HCT116 (cell line): ENCODE measurements around the gene RPL31. TPM values are rescaled to one million over a fixed set of nuclear protein-coding genes. Genes with fewer than 3 reads are reported as not detected.

ENCODE experiments used
- ATAC-seq: fragments of 200-7000 bp; cut with Tn5 transposase; 2 replicates; pipeline ENCODE4 v1.9.1; 2020; ENCODE audit warnings: mild to moderate bottlenecking, moderate library complexity
- BruUV-seq: library from RNA; stranded (reverse); fragments of 400-500 nt; replicated peaks from 2 replicates; lab custom pipeline; 2021; lab: Mats Ljungman, UMichigan
- CTCF ChIA-PET: fragments of 300-600 bp; sonication (Branson Sonifier 250); formaldehyde crosslinking; loops from one replicate; lab custom pipeline; 2021; ENCODE audit warnings: antibody characterized with exemption; lab: Charles Lee
- POLR2A ChIA-PET: fragments of 300-600, 350-600 bp; sonication (Branson Sonifier 250); formaldehyde crosslinking; loops from one replicate; lab custom pipeline; 2021; ENCODE audit warnings: antibody characterized with exemption; lab: Charles Lee
- RAD21 ChIA-PET, 2 experiments: fragments of 300-600 bp; sonication (Branson Sonifier 250); formaldehyde crosslinking; loops; one replicate each; lab custom pipeline; 2023; ENCODE audit warnings: low total read pairs in 2 of 2; ENCODE audit not compliant: uncharacterized antibody in 2 of 2, unreplicated experiment in 2 of 2, low non-redundant PET in 1 of 2; lab: Charles Lee
- DNase-seq: peaks from one replicate; pipeline ENCODE4 v3.0.0-alpha.2; 2010; ENCODE audit warnings: low read depth, low spot score
- H2AFZ ChIP-seq: fragments of 200-600 bp; shearing (Covaris generic), sonication (generic); 2 replicates; pipeline ENCODE4 v1.6.1; 2017; ENCODE audit warnings: low read depth, mixed run types, mixed read lengths, antibody characterized with exemption, low read length; ENCODE audit not compliant: poor library complexity, severe bottlenecking
- H3K27ac ChIP-seq: 2 replicates; pipeline ENCODE4 v1.5.1; 2012; ENCODE audit warnings: low read depth, low read length
- H3K27me3 ChIP-seq: fragments of 200-600 bp; sonication (generic); 2 replicates; pipeline ENCODE4 v1.6.1; 2016; ENCODE audit warnings: mixed run types, low read length, mixed read lengths; ENCODE audit not compliant: insufficient read depth
- H3K36me3 ChIP-seq, 2 experiments: fragments of 200-500 bp in 1 of 2; fragments of 200-600 bp in 1 of 2; sonication (Bioruptor generic) in 1 of 2; sonication (generic) in 1 of 2; 2 replicates each; pipeline versions ENCODE4 v1.5.1 to v1.6.1; 2014 to 2016; ENCODE audit warnings: low read length in 2 of 2, inconsistent platforms in 1 of 2, mixed read lengths in 1 of 2, mixed run types in 1 of 2; ENCODE audit not compliant: insufficient read depth in 2 of 2, control insufficient read depth in 1 of 2
- H3K4me1 ChIP-seq, 2 experiments: fragments of 200-600 bp in 1 of 2; sonication (generic) in 1 of 2; 2 replicates each; pipeline versions ENCODE4 v1.5.1 to v1.6.1; 2012 to 2017; ENCODE audit warnings: low read length in 2 of 2, inconsistent platforms in 1 of 2, mild to moderate bottlenecking in 1 of 2, mixed read lengths in 1 of 2, mixed run types in 1 of 2, moderate library complexity in 1 of 2; ENCODE audit not compliant: insufficient read depth in 2 of 2, control insufficient read depth in 1 of 2
- H3K4me2 ChIP-seq: fragments of 200-600 bp; sonication (generic); 2 replicates; pipeline ENCODE4 v1.6.1; 2017; ENCODE audit warnings: mixed run types, low read length, mixed read lengths
- H3K4me3 ChIP-seq, 2 experiments: fragments of 200-600 bp in 1 of 2; sonication (generic) in 1 of 2; replicated peaks in 1 of 2; 2 replicates each; pipeline ENCODE4 v1.5.1; 2011 to 2016; ENCODE audit warnings: low read length in 2 of 2, control low read depth in 1 of 2, low read depth in 1 of 2, mild to moderate bottlenecking in 1 of 2, mixed read lengths in 1 of 2, mixed run types in 1 of 2
- H3K79me2 ChIP-seq: fragments of 200-600 bp; sonication (generic); 2 replicates; pipeline ENCODE4 v1.6.1; 2017; ENCODE audit warnings: mild to moderate bottlenecking, mixed run types, low read length, moderate library complexity, mixed read lengths; ENCODE audit not compliant: insufficient read depth
- H3K9ac ChIP-seq: fragments of 200-600 bp; sonication (generic); 2 replicates; pipeline ENCODE4 v1.6.1; 2016; ENCODE audit warnings: low read length, mixed read lengths
- H3K9me2 ChIP-seq: fragments of 200-600 bp; sonication (generic), shearing (Covaris generic); 2 replicates; pipeline ENCODE4 v1.6.1; 2017; ENCODE audit warnings: mixed run types, mild to moderate bottlenecking, moderate library complexity; ENCODE audit not compliant: insufficient read depth
- H3K9me3 ChIP-seq, 2 experiments: fragments of 200-500 bp in 1 of 2; fragments of 200-600 bp in 1 of 2; sonication (Bioruptor generic) in 1 of 2; sonication (generic) in 1 of 2; 2 replicates each; pipeline ENCODE4 v1.6.1; 2014 to 2017; ENCODE audit warnings: low read length in 2 of 2, mixed read lengths in 2 of 2, inconsistent platforms in 1 of 2, low read depth in 1 of 2, mild to moderate bottlenecking in 1 of 2, mixed run types in 1 of 2, moderate library complexity in 1 of 2; ENCODE audit not compliant: control insufficient read depth in 1 of 2, insufficient read depth in 1 of 2
- H4K20me1 ChIP-seq: fragments of 200-600 bp; sonication (generic), shearing (Covaris generic); 2 replicates; pipeline ENCODE4 v1.6.1; 2017; ENCODE audit warnings: mixed run types, mild to moderate bottlenecking, moderate library complexity; ENCODE audit not compliant: insufficient read depth
- ATF3 ChIP-seq: IDR thresholded peaks from 2 replicates; pipeline ENCODE4 v1.6.1; 2012
- CBX3 ChIP-seq: IDR thresholded peaks from 2 replicates; pipeline ENCODE4 v1.6.1; 2012; ENCODE audit warnings: low read depth
- CEBPB ChIP-seq: IDR thresholded peaks from 2 replicates; pipeline ENCODE4 v1.6.1; 2012; ENCODE audit warnings: low read depth
- ELF1 ChIP-seq: IDR thresholded peaks from 2 replicates; pipeline ENCODE4 v1.6.1; 2012; ENCODE audit warnings: low read depth, borderline replicate concordance
- EZH2 ChIP-seq: fragments of 200-600 bp; sonication (generic); IDR thresholded peaks from 2 replicates; pipeline ENCODE4 v1.6.1; 2017; ENCODE audit warnings: antibody characterized with exemption, mixed run types
- EZH2phosphoT487 ChIP-seq: fragments of 200-600 bp; IDR thresholded peaks from 2 replicates; pipeline ENCODE4 v1.6.1; 2018; ENCODE audit warnings: antibody characterized with exemption, borderline replicate concordance
- JUND ChIP-seq: IDR thresholded peaks from 2 replicates; pipeline ENCODE4 v1.6.1; 2012
- MAX ChIP-seq: IDR thresholded peaks from 2 replicates; pipeline ENCODE4 v1.6.1; 2012
- POLR2A ChIP-seq: IDR thresholded peaks from 2 replicates; pipeline ENCODE4 v1.7.0; 2011; ENCODE audit warnings: borderline replicate concordance; ENCODE audit not compliant: insufficient read depth, insufficient read length; ENCODE audit errors: extremely low read depth
- POLR2AphosphoS5 ChIP-seq: IDR thresholded peaks from 2 replicates; pipeline ENCODE4 v1.6.1; 2011; ENCODE audit warnings: mild to moderate bottlenecking, low read depth, low read length, moderate library complexity
- RAD21 ChIP-seq: IDR thresholded peaks from 2 replicates; pipeline ENCODE4 v1.6.1; 2012; ENCODE audit warnings: low read depth, mild to moderate bottlenecking
- REST ChIP-seq: IDR thresholded peaks from 2 replicates; pipeline ENCODE4 v1.6.1; 2012; ENCODE audit warnings: low read depth
- SIN3A ChIP-seq: IDR thresholded peaks from 2 replicates; pipeline ENCODE4 v1.6.1; 2012; ENCODE audit warnings: low read depth
- SP1 ChIP-seq: IDR thresholded peaks from 2 replicates; pipeline ENCODE4 v1.6.1; 2012; ENCODE audit warnings: low read depth
- TCF7L2 ChIP-seq: IDR thresholded peaks from 2 replicates; pipeline ENCODE4 v1.7.0; 2011; ENCODE audit warnings: borderline replicate concordance, inconsistent platforms; ENCODE audit not compliant: insufficient read depth, insufficient read length; ENCODE audit errors: extremely low read depth
- YY1 ChIP-seq: IDR thresholded peaks from 2 replicates; pipeline ENCODE4 v1.6.1; 2011; ENCODE audit warnings: low read length, low read depth, moderate library complexity, mild to moderate bottlenecking; ENCODE audit not compliant: insufficient replicate concordance; ENCODE audit errors: extremely low read depth
- ZBTB33 ChIP-seq: IDR thresholded peaks from 2 replicates; pipeline ENCODE4 v1.6.1; 2011; ENCODE audit warnings: mild to moderate bottlenecking, low read length, moderate library complexity; ENCODE audit not compliant: insufficient replicate concordance; ENCODE audit errors: extremely low read depth
- ZFX ChIP-seq: fragments of 450-650 bp; IDR thresholded peaks from 2 replicates; pipeline ENCODE4 v1.6.1; 2017
- intact Hi-C: fragments of 100-400 bp; cut with micrococcal nuclease; formaldehyde crosslinking; loops from 2 replicates; pipeline ENCODE4 v1.10.0; 2022
- total RNA-seq: library from RNA; stranded (reverse); gene quantifications from one replicate; pipeline ENCODE4 v1.2.1, GENCODE V29; 2021; ENCODE audit not compliant: unreplicated experiment

The RPL31 gene
- total RNA-seq, 1 experiment from 2014 or later, result 1,340 TPM

GRCh38 chr2:101014264-101014857, 12.3 kb downstream of the RPL31 start:
- Histone ChIP-seq H3K79me2 (no peaks in the 10 kb centered on the region), H3K9ac (no peak overlapping the region), H3K9me3 (no peaks in the 10 kb centered on the region), H4K20me1 (peaks cover 20% of the 10 kb centered on the region; the same call in 1 of the 2 replicates), H3K4me3 (no peak overlapping the region), H2AFZ (no peak overlapping the region), H3K36me3 (peaks cover 26 to 30% of the 10 kb centered on the region in 2 experiments; a peak in 3 of 4 replicates), H3K4me1 (no peaks in the 10 kb centered on the region), H3K9me2 (no peaks in the 10 kb centered on the region), H3K27ac (no peak overlapping the region), H3K27me3 (no peaks in the 10 kb centered on the region), H3K4me2 (no peak overlapping the region)
- ChIA-PET POLR2A (no interaction called here), RAD21 (interaction anchor here (0.6 to 0.7 kb wide), 2 partner anchors 27 to 138 kb away, joined by 4 to 5 read pairs; no protein-coding TSS in a partner anchor), CTCF (interaction anchor here (0.8 to 1.6 kb wide), 2 partner anchors 138 to 191 kb away, joined by 3 to 4 read pairs; no protein-coding TSS in a partner anchor)
- no TSS peak for BruUV-seq
- DNase-seq (no peak), ATAC-seq (no peak)
- no peak for TF ChIP-seq EZH2phosphoT487
- TF ChIP-seq ZBTB33, result no peak
- TF ChIP-seq REST, result no peak
- TF ChIP-seq SP1, result no peak
- TF ChIP-seq JUND, result no peak
- TF ChIP-seq ATF3, result no peak
- TF ChIP-seq YY1, result no peak
- TF ChIP-seq SIN3A, result no peak
- no peak for TF ChIP-seq MAX
- TF ChIP-seq TCF7L2, result no peak
- TF ChIP-seq ZFX, result no peak
- no peak for TF ChIP-seq RAD21
- TF ChIP-seq ELF1, result no peak
- TF ChIP-seq POLR2AphosphoS5, result no peak
- no peak for TF ChIP-seq EZH2
- TF ChIP-seq CBX3, result no peak
- TF ChIP-seq POLR2A, result no peak
- no peak for TF ChIP-seq CEBPB
- intact Hi-C loops, result no loop called here
